ENCODE results near the gene WBP2NL.

- TF ChIP-seq TAF1 (IDR thresholded peaks at IDR 0.05; ENCODE audit: low read depth) (no peak), CTCF (IDR thresholded peaks at IDR 0.05; ENCODE audit: poor library complexity, severe bottlenecking) (no peak), SMC3 (conservative IDR thresholded peaks at IDR 0.05; ENCODE audit: poor library complexity) (no peak)
Measured at GRCh38 chr22:42013385-42013784, 14.8 kb downstream of the WBP2NL start.
